CD4-positive, alpha-beta T cell treated with Interferon gamma for 1 hour (primary cell): ENCODE data around the gene TEPSIN.

Experiments
- DNase-seq: peaks from one replicate; pipeline ENCODE4 v3.0.0-alpha.2; 2020

The TEPSIN gene, protein sequence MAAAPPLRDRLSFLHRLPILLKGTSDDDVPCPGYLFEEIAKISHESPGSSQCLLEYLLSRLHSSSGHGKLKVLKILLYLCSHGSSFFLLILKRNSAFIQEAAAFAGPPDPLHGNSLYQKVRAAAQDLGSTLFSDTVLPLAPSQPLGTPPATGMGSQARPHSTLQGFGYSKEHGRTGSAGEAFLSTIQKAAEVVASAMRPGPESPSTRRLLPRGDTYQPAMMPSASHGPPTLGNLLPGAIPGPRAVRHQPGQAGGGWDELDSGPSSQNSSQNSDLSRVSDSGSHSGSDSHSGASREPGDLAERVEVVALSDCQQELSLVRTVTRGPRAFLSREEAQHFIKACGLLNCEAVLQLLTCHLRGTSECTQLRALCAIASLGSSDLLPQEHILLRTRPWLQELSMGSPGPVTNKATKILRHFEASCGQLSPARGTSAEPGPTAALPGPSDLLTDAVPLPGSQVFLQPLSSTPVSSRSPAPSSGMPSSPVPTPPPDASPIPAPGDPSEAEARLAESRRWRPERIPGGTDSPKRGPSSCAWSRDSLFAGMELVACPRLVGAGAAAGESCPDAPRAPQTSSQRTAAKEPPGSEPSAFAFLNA

DNA sequence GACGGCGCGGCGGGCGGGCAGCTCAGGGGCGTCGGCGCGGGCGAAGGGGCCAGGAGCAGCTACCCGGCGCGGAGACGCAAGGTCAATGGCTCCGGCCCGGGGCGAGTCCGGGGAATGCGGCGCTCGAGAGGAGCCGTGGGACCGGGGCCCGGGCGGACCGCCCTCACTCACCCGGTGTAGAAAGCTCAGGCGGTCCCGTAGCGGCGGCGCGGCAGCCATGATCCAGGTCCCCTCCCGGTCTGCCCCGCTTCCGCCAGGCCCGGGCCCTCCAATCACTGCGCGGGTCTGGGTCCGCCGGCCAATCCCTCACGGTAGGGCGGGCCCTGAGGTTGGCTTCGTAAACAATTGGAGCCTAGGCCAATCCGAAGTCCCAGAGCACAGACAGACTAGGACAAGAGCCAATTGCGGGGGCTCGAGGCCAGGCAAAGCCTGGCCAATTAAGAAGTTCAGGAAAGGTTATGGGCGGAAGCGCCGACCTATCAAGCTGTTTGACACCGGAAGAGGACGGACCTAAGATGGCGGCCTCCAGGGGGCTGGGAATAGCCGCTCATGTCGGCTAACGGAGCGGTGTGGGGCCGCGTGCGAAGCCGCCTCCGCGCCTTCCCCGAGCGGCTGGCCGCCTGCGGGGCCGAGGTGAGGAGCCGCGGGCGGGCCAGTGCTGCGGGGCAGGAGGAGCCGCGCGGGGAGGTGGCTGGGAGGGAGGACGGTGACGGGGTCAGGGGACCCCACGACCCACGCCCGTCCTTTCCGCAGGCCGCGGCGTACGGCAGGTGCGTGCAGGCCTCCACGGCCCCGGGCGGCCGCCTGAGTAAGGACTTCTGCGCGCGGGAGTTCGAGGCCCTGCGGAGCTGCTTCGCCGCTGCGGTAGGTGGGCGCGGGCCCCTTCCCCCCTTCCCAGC, at the start of gene TEPSIN, which contains the start of gene NDUFAF8:
Gene TEPSIN, minus strand, starts transcription at position 241 of the 899 bp plus-strand sequence. Its CDS starts 22 bp downstream, at position 219.
Gene NDUFAF8, plus strand, starts transcription at position 504 of the 899 bp plus-strand sequence. Its CDS starts 46 bp downstream, at position 550.
- DNase-seq: peak; percentile 97

DNA sequence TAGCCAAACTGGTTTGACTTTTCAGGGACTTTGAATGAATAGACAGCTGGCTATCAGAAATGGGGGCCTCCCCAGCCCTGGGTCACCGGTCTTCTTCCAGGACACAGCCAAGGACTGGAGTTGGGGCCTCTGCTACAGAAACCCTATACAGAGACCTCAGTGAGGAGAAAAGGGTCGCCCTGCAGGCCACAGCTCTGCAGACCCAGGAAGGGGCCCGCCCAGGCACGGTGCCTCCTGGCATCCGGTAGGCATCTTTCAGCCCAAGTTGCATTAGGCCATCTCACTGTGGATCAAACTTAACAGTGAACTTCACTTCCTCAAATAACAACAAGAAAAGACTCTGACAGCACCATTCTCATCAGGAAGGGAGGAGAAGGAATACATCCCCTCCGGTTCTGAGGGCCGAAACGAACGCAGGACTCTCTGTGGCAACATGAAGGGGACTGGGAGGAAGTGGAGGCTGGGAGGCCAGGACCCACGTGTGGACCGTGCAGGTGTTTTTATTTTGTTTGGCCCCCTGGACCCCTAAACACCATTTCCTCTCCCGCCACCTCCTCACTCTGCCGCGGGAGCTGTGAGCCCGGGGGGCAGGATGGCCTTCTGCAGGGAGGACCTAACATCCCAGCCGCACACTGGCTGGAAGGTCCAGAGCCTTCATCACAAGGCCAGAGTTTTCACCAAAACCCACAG, 49.0 kb upstream of the TEPSIN start:
- no peak for DNase-seq

DNA sequence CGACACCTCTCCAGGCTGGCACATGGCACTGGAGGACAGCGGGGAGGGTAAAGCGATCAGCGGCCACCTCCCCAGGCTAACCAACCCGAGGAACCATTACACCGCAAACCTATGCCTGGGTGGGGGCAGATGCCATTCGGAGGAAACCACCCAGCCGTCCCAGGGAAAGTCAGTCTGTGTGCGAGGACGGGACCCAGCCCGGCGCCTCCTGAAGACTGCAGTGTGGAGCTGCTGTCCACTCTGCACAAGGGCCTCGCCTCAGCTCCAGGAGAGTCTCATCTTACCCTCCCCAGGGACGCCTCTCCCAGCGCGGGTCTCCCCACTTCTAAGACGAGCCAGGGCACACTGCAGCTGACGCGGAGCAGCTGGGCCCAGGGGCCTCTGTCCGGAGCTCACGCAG, 48.3 kb upstream of the TEPSIN start:
- DNase-seq: no peak

DNA sequence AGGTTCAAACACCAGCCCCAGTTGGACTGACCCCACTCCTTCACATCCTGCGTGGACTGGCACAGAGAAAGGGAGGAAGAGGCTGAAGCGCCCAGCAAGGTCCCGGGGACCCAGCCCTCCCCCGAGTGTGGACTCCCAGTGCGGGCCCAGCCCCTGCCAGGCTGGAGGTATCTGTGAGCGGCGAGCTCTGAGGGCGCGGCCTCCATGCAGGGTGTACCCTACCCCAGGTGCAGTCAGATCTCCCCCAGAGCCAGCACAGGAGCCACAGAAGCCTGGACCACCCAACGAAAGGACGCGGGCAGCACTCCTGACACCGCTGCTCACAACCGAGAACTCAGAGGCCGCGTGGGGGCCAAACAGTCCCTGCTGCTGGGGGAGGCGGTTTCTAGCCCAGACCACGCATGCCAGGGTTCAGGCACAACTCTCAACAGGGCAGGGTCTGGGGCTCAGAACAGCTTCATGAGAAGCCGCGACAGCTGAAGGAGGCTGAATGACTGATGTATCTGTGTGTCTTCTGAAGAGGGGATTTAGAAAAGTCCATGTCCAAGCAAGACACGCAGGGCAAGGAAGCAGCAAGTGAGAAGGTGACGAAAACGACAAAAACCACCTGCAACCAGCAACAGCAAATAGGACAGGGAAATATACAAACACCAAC, 47.8 kb upstream of the TEPSIN start:
- DNase-seq: no peak

DNA sequence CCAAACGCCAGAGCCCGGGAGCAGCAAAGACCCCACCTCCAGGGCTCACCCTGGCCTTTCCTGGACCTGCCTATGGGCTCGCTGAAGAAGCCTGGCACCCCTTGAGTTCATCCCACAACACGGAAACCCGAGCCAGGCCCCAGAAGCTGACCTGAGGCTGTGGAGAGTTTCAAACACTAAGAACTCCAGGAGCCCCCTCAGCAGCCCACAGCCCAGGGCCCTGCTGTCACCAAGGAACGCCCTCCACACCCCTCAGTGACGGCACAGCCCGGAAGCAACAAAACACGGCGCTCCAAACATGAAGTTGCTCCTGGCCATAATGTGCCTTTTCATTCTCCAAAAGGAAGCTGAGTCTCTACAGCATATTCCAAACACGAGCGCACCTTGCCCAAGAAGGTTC, 47.0 kb upstream of the TEPSIN start:
- no peak for DNase-seq

DNA sequence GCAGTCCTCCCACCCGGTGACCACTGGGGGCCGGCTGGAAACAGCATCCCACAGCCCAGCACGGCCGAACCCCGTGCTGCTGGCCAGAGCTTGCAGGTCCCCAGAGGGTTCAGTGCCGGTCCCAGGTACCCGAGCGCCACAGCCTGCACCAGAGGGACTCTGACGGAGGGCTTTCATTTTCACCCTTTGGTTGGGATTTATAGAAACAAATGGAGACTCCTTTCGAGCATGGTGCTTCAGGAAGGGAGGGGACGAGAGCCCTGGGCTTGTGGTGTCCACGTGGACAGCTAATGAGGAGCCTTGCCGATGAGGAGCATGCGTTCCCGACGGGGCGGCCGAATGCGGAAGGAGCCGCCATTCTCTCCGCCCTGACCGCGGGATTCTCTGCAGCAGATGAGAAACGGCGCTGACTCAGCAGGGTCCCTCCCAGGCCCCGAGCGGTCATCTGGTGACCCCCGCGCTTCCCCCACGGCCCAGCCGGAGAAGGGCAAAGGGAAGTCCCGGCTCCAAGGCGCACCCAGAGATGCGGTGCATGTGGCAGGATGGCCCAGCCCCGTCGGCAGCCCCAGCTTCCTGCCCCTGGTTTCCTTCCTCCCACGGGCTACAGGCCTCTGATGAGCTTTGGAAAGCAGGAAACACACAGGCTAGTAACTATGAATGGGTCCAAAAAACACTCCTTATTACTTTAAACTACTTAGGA, 46.5 kb upstream of the TEPSIN start:
- peak; percentile 80 for DNase-seq

DNA sequence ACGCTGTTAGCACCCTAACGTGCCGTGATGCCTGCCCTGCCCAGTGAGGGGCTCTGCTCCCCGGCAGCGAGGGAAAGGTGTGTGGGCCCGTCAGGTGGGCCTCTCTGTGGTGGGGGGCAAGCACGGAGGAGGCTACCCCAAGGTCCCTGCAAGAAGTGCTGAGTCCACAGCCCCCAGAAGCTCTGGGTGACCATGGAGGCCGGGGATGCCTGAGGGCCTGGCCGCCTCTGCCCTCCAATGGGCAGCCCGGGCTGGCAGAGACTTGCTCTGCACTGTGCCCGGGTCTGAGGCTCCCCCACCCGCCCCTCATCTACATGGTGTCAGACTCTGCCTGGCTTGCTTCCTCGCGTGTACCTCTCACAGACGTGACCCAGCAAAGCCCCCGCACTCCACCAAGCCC, 44.0 kb upstream of the TEPSIN start:
- DNase-seq: no peak

DNA sequence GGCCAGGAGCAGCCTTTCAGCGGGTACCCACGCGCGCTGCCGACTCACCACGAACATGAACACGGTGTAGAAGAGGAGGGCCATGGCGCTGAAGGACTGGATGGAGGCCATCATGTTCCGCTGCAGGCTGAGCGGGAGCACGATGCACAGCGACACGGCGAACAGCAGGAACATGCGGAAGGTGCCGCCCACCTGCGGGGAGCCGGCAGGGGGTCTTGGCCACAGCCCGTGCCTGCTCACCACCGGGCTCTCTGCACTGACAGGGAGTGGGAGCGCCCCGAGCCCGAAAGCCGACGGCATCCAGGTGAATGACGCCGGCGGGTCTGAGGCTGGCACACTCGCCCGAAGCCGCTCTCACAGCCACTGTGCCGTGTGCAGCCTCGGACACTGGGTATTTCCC, 43.3 kb upstream of the TEPSIN start:
- no peak for DNase-seq

DNA sequence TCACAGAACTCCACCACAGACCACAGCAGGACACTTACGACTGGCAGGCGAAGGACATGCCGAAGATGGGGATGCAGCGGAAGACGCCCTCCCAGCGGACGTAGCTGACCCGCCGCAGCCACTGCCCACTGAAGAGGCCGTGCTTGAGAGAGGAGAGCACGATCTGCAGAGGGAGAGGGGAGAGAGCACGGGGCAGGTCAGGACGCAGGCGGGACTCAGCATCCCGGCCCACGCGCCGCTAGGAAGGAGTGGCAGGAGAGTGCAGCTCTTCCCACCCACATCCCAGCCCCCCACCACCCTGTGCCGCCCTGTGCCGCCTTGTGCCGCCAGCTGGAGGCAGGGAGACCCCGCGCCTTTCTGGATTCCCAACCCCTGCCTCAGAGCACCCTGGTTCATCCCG, 41.7 kb upstream of the TEPSIN start:
- no peak for DNase-seq

DNA sequence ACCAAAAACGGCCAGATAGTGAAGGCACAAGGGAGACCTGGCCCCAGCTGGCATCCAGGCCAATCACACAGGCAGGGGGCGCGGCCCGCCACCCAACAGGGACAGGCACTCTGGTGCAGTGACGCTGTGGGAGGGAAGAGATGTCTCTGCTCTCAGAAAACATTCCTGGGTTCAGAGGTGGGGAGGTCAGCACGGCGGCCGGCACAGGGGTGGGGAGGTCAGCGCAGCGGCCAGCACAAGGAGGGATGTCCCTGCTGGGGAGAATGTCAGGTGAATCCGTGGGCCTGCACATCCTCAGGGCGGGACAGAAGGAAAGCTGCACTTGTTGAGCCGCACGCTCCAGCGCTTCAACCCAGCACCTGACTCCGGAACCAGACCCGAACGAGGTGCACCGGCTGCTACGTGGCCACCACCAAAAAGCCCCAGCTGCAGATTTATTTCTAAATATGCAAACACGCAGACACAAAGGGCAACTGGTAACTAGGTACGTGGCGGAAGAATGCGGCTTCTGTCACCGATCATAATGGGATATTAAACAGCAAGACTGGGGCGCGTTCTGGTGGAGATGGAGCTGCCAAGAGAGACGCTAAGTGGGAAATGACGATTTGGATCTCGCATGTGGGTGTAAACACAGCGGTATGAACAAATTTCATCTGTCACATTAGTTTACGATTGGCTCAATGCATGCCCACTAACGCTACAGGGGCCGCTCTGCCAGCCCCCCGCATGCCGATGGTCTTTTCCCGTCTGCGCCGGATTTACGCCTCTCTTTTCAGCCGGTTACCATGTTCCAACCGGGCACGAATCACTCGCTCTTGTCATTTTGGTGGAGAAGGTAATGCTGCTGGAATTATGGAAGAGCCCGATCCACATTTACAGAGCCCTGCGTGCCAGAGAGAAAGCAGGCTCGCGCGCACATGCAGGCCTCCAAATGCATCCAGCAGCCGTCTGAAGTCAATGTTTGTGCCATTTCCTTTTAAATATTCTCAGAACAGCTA, 40.7 kb upstream of the TEPSIN start:
- DNase-seq: no peak

DNA sequence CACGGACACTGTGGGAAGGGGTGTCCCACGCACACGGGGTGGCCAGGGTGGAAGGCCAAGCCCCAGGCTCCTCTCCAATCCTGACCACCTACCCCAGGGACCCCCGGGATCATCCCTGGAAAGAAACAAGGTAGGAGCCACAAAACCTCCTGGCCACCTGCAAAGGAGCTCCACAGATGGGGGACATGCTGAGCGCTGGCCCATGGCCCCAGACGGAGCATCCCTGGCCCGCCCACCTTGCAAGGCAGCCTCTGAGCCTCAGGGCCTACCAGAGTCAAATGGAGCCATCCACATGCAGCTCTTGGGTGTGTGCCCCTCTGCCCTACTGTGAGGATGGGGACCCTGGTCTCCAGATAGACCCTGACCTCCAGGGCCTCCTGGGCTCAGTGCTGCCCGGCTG, 40.0 kb upstream of the TEPSIN start:
- DNase-seq: no peak

DNA sequence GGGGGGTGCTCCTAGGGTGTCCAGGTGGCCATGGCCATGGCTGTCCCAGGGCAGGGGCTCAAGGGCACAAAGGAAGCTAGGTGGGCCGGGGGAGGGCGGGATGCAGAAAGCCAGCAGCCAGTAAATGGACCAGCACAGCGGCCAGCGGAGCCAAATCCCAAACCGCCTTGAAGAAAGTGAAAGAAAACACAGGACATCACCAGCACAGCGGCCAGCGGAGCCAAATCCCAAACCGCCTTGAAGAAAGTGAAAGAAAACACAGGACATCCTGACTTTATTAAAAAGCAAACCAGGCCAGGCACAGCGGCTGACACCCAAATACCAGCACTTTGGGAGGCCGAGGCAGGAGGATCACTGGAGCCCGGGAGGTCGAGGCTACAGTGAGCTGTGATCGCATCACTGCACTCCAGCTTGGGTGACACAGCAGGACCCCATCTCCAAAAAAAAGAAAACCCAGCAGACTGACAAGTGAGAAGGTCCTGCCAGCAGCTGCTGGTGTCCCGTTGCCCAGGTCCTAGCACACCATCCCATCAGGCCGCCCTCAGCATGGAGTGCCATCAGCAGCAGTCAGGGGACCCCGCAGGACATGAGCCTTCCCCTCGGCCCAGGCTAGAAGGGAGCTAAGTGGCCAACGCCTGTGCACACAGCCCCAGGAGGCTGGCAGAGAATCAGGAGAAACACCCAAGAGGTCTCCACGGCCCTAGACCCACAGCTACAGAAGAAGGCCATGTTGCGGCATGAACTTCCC, 39.3 kb upstream of the TEPSIN start:
- no peak for DNase-seq

DNA sequence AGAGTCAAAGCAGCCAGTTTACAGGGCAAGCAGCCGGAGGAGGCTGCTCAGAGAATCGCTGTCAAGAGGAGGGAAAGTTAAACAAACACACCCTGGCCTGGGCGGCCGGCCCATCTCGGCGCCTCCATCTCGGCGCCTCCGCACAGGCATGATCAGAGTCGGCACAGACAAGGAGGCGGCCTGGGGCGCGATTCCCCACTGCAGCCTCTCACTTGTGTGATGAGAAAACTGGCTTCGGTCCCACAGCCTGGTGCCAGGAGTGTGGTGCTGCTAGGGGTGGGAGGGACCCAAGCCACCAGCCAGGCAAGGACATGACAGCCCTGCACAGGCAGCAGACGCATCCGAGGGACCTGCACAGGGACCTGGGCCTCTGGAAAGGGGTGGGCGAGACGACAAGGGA, 38.6 kb upstream of the TEPSIN start:
- DNase-seq: no peak

DNA sequence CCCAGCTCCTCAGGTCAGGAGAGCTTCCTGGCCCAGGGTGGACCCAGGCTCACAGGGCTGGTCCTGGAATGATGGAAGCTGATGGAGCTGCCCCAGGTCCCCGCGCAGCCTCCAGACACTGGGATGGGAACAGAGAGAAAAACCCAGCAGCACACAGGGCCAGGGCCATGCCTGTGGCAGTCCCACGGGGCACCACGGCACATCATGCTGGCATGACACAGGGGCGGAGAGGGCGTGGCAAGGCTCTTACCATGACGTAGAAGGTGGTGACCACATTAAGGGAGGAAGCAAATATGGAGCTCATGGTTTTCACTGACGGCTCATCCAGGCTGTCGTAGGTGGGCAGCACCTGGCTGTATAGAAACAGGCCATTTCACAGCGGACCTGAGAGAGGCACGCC, 37.9 kb upstream of the TEPSIN start:
- DNase-seq: no peak

DNA sequence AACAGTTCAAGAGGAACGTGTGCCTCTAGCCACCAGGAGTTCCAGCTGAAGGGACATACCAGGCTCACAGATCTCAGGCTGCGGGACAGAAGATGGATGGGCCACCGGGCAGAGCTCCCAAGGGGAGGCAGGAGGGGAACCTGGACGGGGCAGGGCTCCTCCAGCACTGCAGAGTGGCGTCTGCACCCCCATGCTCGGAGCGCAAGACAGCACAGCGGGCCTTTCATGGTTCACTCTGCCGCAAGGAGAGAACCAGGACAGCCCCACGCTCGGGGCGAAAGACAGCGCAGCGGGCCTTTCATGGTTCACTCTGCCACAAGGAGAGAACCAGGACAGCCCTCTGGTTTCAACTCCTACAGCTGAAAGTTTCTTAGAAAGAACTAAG, 35.6 kb upstream of the TEPSIN start:
- DNase-seq: no peak

DNA sequence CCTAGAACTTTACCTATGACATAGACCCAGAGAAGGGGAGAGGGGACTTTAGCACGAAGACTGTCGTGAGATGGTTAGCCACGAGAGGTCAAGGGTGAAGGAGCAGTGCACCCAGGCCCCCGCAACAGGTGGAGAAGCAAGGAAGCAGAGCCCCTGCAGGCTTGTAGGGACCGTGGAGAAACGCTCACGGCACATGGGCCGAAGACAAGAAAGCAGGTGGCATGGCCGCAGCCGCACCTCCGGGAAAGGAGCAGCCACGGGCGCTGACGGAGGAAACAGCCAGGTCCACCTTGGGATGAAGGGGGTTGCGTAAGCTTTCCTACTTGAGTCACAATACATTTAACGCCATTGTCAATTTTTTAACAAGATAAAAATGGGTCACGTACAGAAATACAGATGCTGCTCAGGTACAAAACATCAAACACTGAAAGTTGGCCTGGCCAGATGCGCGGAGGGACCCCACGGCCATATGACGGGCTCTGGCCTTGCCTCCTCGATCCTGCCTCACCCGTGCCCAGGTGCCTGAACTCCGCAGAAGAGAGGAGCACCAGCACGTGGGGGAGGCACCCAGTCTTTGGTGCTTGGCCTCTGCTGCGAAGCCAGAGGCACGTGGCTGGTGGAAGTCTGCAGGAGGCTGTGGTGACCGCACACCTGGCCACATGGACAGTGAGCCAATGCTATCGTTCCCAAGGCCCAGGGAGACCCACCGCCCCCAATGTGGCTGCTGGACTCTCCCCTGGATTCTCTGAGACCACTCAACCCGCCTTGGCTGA, 35.0 kb upstream of the TEPSIN start:
- no peak for DNase-seq

DNA sequence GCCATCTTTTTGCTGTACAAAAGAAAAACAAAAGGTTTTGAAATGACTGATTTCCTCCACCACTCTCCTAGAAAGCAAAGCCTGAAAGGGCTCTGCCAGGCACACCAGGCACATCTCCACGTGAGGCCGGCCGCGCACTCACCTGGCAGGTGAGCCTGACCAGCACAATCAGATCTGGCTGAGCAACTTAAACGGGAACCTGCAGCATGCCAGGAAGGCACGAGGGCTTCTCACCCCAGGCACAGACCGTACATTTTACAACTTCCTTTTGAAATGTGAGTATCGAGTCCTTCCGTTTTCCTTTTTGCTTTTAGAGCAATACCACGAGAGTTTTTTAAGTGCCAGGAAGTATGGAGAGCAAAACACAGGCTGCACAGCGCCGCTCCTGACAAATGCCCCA, 33.8 kb upstream of the TEPSIN start:
- no peak for DNase-seq

DNA sequence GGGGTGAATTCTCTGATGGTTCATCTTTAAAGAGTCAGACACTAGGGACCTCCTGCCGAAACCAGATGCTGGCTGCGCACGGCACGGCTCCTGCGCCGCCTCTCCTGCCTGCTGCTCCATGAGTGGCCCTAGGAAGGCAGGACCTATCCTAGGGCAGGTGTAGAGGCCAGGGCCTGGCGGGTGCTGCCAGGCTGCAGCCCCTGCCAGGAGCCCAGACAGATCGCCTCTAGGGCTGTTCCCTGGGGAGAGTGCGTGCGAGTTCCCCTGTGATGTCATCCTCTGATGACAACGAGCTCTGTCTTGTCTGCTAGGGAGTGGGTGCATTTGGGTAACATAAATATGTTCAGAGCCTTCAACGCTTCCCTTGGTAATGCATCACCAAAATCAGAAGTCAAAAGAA, 32.4 kb upstream of the TEPSIN start:
- no peak for DNase-seq

DNA sequence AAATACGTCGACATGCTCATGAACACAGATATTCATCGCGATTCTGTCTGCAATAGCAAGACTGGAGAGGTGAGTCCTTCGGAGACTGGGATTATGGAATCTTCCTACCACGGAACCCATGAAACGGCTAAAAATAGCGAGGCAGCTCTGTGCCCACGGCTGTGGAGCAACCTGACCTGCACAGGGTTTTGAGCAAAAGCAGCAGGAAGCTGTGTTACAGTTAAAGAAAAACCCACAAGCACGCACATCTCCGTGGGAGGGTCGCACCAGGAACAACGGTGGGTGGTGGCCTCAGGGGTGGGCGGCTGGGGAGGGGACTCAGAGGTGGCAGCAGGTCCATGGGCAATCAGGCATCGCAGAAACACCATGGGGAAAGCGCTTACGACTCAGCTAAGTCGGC, 31.4 kb upstream of the TEPSIN start:
- no peak for DNase-seq
